Nucleus accumbens (tissue), 56 donors: ENCODE results near the gene RABGEF1.
A peak's percentile ranks its signal among the peaks of the same experiment; 100 is the strongest.
"Not testable (repeated sequence)": the region's sequence is repeated elsewhere in the genome, so short reads cannot be mapped to it uniquely, and the experiment has no call there.

Source experiments
- DNase-seq, 56 donors: peaks; one replicate each; lab custom pipeline; 2025; lab: John Stamatoyannopoulos, UW

The RABGEF1 gene

DNA sequence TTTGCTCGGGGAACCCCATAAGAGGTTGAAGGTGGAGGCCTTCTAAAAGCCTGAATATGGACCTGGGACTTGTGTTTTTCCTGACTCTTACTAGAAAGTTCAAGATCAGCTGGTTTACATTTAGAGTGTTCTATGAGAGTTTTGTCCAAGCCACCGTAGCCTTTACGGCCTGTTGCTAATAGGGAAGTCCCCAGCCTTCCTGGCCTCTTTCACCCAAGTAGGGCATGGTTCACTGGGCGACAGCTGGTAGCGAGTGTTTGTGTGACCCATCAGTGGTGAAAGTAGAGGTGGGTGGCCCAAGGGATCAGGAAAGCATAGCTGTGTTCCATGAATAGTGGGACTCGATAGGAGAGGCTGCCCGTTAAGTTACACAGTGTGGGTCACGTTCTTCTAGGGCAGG lies 60.1 kb downstream of the RABGEF1 start:
- DNase-seq: no peak

DNA sequence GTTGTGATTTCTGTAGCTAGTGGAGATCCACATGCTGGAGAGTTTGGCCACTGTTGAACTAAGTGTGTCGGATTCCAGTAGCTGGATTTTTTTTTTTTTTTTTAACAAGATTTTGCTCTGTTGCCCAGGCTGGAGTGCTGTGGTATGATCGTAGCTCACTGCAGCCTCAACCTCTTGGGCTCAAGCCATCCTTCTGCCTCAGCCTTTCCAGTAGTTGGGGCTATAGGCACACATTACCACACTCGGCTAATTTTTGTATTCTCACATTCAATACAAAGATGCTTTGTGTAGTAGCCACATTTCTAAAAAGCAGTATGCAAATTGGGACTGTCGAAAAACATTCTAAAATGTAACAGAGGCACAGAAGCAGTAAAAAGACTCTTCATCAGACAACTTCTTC lies 63.5 kb downstream of the RABGEF1 start:
- peak in 38 of 56 donors; percentile 4 to 66 (median 32) for DNase-seq

DNA sequence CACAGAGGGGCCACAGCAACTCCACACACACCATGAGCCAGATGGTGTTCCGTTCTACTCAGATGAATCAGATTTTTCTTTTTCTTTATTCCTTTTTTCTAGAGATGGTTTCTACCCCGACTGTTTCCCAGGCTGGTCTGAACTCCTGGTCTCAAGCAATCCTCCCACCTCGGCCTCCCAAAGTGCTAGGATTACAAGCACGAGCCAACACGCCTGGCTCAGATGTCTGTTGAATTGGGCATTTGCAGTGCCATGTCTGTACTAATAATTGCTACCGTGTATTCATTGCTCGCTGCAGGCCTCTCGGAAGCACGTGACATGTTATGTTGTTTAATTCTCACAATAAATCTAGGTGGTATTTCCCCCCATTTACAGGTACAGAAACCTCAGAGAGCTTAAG lies 67.2 kb downstream of the RABGEF1 start:
- no peak for DNase-seq

DNA sequence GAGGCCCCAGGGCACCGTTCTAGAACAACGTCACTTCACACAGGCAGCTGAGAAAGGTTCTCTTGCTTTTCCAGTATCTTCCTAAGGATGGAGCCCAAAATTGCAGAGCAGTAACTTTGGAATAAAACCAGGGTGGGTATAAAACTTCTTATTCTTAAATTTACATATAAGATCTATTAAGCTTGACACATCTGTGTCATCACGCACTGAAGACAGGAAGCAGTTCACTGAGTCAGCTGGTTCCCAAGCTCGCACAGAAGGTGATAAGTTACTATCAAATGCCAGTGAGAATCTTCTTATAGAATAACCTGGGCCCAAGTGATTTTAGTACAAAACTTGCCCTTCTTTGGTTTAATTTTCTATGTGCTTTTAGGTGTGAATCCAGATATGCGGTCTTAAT lies 70.2 kb downstream of the RABGEF1 start:
- peak in 4 of 56 donors; percentile 0 to 7 (median 4) for DNase-seq

DNA sequence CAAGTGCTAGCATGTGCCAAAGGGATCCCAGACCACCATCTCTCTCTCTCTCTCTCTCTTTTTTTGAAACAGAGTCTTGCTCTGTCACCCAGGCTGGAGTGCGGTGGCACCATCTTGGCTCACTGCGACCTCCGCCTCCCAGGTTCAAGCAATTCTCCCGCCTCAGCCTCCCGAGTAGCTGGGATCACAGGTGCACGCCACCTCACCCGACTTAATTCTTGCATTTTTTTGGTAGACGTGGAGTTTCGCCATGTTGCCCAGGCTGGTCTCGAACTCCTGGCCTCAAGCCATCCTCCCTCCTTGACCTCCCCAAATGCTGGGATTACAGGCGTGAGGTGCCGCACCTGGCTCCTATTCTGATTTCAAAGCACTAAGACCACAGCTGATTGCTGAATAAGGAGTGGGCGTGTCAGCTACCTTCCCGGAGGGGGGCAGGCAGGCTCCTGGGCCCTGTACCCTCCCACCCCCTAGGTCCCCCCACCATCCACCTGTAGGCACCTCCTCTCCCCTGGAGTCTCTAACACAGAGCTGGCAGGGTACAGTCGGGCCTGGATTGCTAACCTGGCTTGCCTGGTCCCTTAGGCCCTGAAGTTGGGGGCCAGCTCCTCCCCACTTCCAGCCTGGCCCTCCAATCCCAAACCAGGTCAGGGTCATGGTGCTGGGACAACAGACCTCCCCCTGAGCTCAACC lies 74.8 kb downstream of the RABGEF1 start:
- not testable (repeated sequence) for DNase-seq

DNA sequence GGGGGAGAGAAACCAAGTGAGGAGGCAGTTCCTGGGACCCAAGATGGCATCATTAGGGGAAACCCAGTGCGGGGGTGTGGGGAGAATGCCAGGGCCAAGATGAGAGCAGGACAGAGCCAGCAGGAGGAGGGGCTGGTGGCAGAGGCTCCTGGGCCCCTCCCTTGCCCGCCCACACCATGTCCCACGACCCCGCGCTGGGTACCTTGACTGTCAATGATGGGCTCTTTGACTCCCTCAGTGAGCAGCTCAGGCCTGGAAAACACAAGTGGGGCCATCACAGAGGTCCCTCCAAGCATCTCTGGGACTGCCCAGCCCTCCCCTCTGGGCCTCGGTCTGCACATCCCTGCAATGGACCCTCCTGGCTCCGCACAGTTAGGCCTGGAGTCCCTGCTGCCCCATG lies 75.4 kb downstream of the RABGEF1 start:
- DNase-seq: no peak

DNA sequence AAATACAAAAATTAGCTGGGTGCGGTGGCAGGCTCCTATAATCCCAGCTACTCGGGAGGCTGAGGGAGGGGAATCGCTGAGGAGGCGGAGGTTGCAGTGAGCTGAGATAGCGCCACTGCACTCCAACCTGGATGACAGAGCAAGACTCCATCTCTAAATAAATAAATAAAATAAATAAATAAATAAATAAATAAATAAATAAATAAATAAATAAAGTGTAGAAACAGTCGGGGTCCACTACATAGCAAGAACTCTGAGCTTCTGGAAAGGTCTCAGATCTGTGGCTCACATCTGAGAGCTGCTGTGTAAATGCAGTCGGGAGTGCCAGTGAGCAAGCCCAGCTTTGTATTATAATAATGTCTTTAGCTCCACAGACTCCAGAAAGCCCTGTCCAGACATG lies 76.1 kb downstream of the RABGEF1 start:
- not testable (repeated sequence) for DNase-seq

DNA sequence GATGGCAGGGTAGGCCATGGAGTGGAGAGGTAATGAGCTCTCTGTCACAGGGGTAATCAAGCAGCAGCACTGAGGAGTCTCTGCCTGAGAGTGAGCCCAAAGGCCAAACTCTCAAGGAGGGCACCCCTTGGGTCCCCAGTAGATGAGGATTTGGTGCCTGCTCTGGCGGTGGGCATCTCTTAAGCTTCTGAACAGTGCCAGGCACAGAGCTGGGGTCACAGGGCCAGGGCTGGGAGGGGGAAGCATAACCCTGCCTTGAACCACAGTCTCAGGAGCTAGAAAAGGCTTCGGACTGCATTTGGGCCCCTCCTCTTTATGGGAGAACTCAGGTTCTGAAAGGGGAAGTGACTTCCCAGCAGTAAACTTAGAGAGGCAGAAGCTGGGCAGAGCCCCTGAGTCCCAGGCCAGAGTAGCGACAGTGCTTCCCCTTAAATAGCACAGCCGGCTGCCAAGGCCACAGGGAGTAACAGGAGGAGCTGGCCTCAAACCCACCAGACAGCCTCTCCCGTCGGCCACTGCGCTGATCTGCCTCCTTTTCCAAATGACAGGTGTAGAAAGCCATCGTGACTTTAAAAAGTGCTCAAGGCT lies 76.8 kb downstream of the RABGEF1 start:
- DNase-seq: peak in 1 of 56 donors; percentile 4

DNA sequence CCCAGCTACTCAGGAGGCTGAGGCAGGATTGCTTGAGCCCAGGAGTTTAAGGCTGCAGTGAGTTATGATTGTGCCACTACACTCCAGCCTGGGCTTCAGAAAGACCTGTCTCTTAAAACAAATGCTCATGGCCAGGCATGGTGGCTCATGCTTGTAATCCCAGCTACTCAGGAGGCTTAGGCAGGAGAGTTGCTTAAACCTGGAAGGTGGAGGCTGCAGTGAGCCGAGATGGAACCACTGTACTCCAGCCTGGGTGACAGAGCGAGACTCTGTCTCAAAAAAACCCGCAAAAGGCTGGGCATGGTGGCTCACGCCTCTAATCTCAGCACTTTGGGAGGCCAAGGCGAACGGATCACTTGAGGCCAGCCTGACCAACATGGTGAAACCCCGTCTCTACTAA lies 77.4 kb downstream of the RABGEF1 start:
- not testable (repeated sequence) for DNase-seq

DNA sequence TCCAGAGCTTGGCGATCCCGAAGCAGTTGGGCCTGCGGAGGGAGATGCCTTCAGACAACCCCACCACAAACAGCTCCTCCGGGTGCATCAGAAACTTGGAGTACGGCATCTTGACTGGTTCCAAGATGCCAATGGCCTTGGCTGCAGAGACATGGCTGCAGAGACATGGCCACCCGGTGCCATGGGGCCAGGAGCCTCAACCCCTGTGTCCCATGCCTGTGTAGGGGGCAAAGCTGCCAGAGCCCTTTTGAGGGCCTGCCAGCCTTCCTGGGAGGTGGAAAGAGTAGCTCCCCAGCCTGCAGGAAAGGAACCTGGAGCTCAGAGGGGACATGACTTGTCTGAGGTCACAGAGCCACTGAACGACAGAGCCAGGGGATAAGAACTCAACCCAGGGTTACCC lies 83.5 kb downstream of the RABGEF1 start:
- no peak for DNase-seq

DNA sequence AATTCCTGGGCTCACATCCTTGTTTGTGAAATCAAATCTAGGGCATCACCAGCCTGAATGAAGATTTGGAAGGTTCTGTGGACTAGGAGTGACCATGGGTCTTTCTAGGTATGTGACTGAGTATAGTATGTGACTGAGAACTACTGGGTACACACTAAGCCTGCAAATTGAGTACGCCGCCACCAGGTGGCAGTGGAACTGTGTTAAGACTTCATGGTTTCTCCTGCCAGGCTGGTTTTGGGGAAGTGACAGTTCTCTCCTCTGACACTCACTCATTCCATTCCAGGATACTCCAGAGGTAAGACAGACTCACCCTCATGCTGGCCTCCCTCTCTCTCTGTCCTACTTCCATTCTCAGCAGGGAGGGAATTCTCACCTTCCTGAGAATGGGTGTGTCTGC lies 85.0 kb downstream of the RABGEF1 start:
- not testable (repeated sequence) for DNase-seq

DNA sequence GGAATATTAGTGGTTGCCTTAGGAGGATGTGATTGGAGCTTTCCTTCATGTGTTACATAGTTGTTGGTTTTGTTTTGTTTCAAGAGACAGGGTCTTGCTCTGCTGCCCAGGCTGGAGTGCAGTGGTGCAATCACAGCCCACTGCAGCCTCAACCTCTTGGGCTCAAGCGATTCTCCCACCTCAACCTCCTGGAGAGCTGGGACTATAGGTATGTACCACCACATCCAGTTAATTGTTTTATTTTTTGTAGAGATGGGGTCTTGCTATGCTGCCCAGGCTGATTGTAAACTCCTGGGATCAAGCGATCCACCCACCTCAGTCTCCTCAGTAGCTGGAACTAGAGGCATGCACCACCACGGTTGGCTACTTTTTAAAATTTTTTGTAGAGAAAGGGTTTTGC lies 86.1 kb downstream of the RABGEF1 start:
- DNase-seq: no peak

DNA sequence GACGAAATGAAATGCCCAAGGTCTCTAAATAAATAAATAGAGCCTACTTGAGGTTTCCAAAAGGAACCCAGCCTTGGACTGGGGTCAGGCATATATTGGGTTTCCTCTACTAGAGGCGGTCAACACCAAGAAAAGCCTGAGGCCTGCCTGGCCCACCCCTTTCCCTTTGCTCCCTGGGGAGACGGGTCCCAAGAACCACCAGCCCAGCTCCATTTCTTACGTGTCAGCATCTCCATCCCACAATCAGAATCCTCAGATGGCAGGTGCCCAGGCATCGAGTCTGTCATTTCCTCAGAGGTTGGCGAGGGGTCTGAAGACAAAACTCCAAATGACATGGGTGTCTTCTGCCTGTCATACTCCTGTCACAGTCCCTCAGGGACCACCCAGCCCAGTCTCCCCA lies 90.4 kb downstream of the RABGEF1 start:
- DNase-seq: not testable (repeated sequence)

DNA sequence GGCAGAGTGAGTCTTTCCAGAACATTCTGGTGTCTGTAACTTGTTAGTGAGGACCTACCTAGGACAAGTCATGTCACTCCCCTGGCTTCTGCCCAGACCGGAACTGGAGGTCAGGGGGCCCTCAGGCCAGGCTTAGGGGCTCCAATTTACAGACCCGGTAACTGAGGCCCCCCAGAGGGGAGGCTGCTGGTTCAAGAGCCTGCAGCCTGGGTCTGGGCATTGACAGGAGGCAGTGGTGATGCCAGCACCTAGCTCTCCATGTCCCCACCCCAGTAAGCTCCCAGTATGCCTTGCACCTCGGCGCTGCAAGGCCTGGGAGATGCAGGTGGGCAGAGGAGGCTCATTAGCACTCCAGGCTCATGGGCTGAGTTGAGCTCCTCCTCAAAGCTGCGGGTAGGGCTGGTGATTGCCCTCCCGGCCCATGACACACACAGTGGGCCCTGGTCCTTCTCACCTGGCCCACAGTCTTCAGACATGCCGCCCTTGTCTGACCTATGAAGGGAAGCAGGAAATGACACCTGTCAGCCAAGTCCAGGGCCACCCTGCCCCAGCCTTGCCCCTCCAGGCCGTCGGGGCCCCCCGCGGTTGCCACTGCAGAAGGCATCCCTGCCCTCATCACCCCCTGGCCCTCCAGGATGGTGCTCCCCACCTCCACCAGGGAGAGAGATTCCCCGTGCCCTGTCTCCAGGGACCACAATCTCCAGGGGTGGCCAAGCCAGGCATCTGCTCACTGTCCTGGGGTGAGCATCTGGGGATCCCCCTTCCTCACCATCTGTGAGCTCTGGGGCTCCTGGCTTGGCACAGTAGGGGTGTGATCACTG lies 92.2 kb downstream of the RABGEF1 start:
- no peak for DNase-seq

DNA sequence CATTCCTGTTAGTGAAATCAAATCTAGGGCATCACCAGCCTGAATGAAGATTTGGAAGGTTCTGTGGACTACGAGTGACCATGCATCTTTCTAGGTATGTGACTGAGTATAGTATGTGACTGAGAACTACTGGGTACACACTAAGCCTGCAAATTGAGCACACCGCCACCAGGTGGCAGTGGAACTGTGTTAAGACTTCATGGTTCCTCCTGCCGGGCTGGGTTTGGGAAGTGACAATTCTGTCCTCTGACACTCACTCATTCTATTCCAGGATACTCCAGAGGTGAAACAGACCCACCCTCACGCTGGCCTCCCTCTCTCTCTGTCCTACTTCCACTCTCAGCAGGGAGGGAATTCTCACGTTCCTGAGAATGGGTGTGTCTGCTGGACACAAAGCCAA lies 96.5 kb downstream of the RABGEF1 start:
- no peak for DNase-seq

DNA sequence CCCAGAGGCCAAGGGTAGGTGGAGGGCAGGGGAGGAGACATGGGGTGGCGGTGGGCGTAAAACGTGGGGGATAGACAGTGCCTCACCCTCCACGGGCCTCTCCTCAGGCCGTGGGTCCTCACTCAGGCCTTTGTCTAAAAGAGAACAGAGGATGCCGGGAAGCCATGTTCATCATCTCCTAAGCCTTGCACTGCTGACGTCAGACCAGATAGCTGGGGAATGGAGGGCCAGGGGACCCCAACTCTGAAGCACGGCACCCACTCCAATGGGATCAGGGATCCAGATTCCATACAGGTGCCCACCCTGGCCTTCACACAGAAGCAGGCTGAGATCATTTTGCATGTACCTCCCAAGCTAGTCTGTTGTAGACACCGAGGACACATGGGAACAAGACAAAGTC lies 97.1 kb downstream of the RABGEF1 start:
- no peak for DNase-seq

DNA sequence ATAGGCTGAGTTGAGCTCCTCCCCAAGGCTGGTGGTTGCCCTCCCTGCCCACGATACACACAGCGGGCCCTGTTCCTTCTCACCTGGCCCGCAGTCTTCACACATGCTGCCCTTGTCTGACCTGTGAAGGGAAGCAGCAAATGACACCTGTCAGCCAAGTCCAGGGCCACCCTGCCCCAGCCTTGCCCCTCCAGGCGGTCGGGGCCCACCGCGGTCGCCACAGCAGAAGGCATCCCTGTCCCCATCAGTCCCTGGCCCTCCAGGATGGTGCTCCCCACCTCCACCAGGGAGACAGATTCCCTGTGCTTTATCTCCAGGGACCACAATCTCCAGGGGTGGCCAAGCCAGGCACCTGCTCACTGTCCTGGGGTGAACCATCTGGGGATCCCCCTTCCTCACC lies 99.3 kb downstream of the RABGEF1 start:
- no peak for DNase-seq

DNA sequence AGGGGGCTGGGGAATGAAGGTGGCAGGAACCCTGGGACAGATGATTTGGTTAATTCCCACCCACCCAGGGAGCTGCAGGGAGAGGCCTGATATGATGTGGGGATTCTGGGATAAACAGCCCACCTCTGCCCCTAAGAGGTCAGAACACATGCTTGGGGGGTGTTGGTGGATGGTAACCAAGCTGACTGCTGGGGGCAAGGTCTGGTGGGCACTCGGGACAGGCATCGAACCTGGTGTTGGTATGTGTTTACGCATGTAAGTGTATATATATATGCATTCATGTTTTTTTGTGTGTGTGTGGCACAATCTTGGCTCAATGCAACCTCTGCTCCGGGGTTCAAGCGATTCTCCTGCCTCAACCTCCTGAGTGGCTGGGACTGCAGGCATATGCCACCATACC lies 99.8 kb downstream of the RABGEF1 start:
- DNase-seq: no peak

DNA sequence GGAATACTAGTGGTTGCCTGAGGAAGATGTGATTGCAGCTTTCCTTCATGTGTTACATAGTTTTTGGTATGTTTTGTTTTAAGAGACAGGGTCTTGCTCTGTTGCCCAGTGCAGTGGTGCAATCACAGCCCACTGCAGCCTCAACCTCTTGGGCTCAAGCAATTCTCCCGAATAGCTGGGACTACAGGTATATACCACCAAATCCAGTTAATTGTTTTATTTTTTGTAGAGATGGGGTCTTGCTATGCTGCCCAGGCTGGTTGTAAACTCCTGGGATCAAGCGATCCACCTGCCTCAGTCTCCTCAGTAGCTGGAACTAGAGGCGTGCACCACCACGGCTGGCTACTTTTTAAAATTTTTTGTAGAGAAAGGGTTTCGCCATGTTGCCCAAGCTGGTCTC lies 101.4 kb downstream of the RABGEF1 start:
- DNase-seq: no peak

DNA sequence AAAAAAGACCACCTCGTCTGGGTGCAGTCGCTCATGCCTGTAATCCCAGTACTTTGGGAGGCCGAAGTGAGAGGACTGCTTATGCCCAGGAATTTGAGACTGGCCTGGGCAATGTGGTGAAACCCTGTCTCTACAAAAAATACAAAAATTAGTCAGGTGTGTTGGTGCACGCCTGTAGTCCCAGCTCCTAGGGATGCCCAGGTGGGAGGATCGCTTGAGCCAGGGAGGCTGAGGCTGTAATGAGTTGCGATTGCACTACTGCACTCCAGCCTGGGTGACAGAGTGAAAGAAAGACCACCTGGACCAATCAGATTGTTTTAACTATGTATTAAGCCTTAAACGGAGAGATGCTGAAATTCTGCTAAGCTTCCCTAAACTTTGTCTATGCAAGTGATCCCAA lies 103.0 kb downstream of the RABGEF1 start:
- not testable (repeated sequence) for DNase-seq

DNA sequence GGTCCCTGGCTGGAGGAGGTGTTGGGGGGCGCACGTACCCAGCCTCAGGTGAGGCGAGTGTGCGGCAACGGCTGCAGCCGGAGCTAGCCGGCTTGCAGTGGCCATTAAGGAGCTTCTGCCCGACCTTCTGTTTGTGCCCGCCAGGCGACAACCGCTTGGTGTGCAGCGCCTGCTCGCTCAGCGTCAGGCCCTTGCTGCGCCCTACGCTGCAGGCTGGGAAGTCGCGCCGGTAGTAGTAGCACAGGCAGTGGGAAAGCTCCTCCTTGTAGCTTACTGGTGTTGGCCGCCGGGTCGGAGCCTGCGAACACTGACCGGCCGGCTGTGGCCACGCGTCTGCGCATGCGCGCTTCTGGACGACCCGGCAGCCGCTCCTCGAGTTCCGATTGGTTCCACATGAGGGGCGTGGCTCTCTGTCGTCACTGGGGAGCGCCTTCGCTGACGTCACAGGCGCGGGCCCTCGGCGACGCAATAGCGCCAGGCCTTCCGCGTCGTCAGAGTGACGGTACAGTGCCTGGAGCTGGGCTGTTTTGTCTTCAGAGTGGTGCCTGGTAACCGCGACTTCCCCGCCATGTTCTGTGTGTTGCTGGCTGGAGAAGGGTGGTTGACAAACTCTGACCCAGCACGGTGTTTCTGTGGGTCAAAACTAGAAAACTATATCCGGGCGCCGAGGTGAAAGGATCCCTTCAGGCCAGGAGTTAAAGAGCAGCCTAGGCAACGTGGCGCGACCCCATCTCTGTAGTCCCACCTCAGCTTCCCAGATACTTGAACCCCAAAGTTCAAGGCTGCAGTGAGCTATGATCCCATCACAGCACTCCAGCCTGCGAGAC lies 104.2 kb downstream of the RABGEF1 start:
- DNase-seq: peak; percentile 62 to 97 (median 95)
